GM10266 (cell line): ENCODE results near the gene USF2.

Experiments
- DNase-seq: peaks from one replicate; pipeline ENCODE4 v3.0.0; 2012; ENCODE audit errors: extremely low spot score
- CTCF ChIP-seq: IDR thresholded peaks from 2 replicates; pipeline ENCODE4 v1.5.1; 2012; ENCODE audit warnings: mild to moderate bottlenecking, low read depth; ENCODE audit not compliant: control insufficient read depth, insufficient read depth; ENCODE audit errors: missing control alignments

USF2 gene

GRCh38 chr19:35306473-35307246, 37.9 kb downstream of the USF2 start:
- DNase-seq, result peak; percentile 58
- TF ChIP-seq CTCF, result peak; percentile 49

- no peak for DNase-seq
- TF ChIP-seq CTCF, result no peak
These were observed 39.2 kb downstream of the USF2 start for GRCh38 chr19:35307931-35308330.

GRCh38 chr19:35308910-35309309, 40.1 kb downstream of the USF2 start:
- TF ChIP-seq CTCF, result no peak
- no peak for DNase-seq

- DNase-seq, result no peak
- TF ChIP-seq CTCF, result no peak
These were observed 40.9 kb downstream of the USF2 start for GRCh38 chr19:35309481-35310279.

- DNase-seq, result no peak
- TF ChIP-seq CTCF, result no peak
These were observed 41.6 kb downstream of the USF2 start for GRCh38 chr19:35310331-35310730.

GRCh38 chr19:35310811-35311465, 42.2 kb downstream of the USF2 start:
- no peak for TF ChIP-seq CTCF
- DNase-seq, result no peak
